ENCODE measurements around the gene CNTLN. TPM values are rescaled to one million over a fixed set of nuclear protein-coding genes. Genes with fewer than 3 reads are reported as not detected.
A peak's percentile ranks its signal among the peaks of the same experiment; 100 is the strongest.
"Not testable (repeated sequence)": the region's sequence is repeated elsewhere in the genome, so short reads cannot be mapped to it uniquely, and the experiment has no call there.

CNTLN gene
- total and polyA plus RNA-seq, 2 donors (not counting 1 experiment from before 2014, with no cell fraction given), result 9.1 to 13.0 TPM

GRCh38 chr9:17349831-17350230 is 215.0 kb downstream of the CNTLN start:
- H3K79me2 ChIP-seq (ENCODE audit: control insufficient read depth, insufficient read depth, low read length), result no peaks in the 10 kb centered on the region
- no peaks in the 10 kb centered on the region for H3K36me3 ChIP-seq (ENCODE audit: control insufficient read depth, insufficient read depth, low read length)
- no peak overlapping the region for H2AFZ ChIP-seq (ENCODE audit: low read length)
- H3K27ac ChIP-seq (ENCODE audit: insufficient read depth, low read length), result no peak overlapping the region
- no peaks in the 10 kb centered on the region for H3K4me1 ChIP-seq (ENCODE audit: control insufficient read depth, extremely low read depth, insufficient read depth, low read length)
- no peaks in the 10 kb centered on the region for H4K20me1 ChIP-seq (ENCODE audit: control insufficient read depth, extremely low read depth, insufficient read depth, low read length)
- H3K9me3 ChIP-seq (ENCODE audit: control insufficient read depth, insufficient read depth, low read depth, low read length), result no peaks in the 10 kb centered on the region
- H3K27me3 ChIP-seq (ENCODE audit: control insufficient read depth, insufficient read depth, low read length), result no peaks in the 10 kb centered on the region
- TF ChIP-seq CTCF (conservative IDR thresholded peaks at IDR 0.05 in 1 of 2, IDR thresholded peaks at IDR 0.05 in 1 of 2; ENCODE audit: low read depth in 1 of 2, low read length in 2 of 2), result no peak
- no peak for TF ChIP-seq EZH2 (IDR thresholded peaks at IDR 0.05; ENCODE audit: low read length, missing control alignments)
- H3K9ac ChIP-seq (ENCODE audit: insufficient read depth, low read length), result no peak overlapping the region
- H3K4me3 ChIP-seq (replicated peaks in 1 of 4; ENCODE audit: control extremely low read depth in 1 of 4, insufficient read depth in 1 of 4, low read depth in 3 of 4, low read length in 4 of 4), result no peak overlapping the region
- DNase-seq (ENCODE audit: low read depth in 2 of 2), result peak; percentile 37 to 74
- H3K4me2 ChIP-seq (ENCODE audit: extremely low read depth, insufficient read depth, low read length), result no peak overlapping the region

GRCh38 chr9:17354006-17354405 is 219.2 kb downstream of the CNTLN start:
- not testable (repeated sequence) for H3K4me2 ChIP-seq (ENCODE audit: extremely low read depth, insufficient read depth, low read length)

GRCh38 chr9:17361378-17361777 is 226.5 kb downstream of the CNTLN start:
- Histone ChIP-seq H3K27ac (ENCODE audit: insufficient read depth, low read length) (no peak overlapping the region), H4K20me1 (ENCODE audit: control insufficient read depth, extremely low read depth, insufficient read depth, low read length) (no peaks in the 10 kb centered on the region), H2AFZ (ENCODE audit: low read length) (no peak overlapping the region), H3K27me3 (ENCODE audit: control insufficient read depth, insufficient read depth, low read length) (no peaks in the 10 kb centered on the region), H3K9me3 (ENCODE audit: control insufficient read depth, insufficient read depth, low read depth, low read length) (no peaks in the 10 kb centered on the region), H3K79me2 (ENCODE audit: control insufficient read depth, insufficient read depth, low read length) (no peaks in the 10 kb centered on the region), H3K4me1 (ENCODE audit: control insufficient read depth, extremely low read depth, insufficient read depth, low read length) (no peaks in the 10 kb centered on the region), H3K9ac (ENCODE audit: insufficient read depth, low read length) (no peak overlapping the region), H3K36me3 (ENCODE audit: control insufficient read depth, insufficient read depth, low read length) (no peaks in the 10 kb centered on the region), H3K4me2 (ENCODE audit: extremely low read depth, insufficient read depth, low read length) (no peak overlapping the region), H3K4me3 (replicated peaks in 1 of 4; ENCODE audit: control extremely low read depth in 1 of 4, insufficient read depth in 1 of 4, low read depth in 3 of 4, low read length in 4 of 4) (no peak overlapping the region)
- DNase-seq (ENCODE audit: low read depth in 2 of 2), result no peak
- TF ChIP-seq CTCF (conservative IDR thresholded peaks at IDR 0.05 in 1 of 2, IDR thresholded peaks at IDR 0.05 in 1 of 2; ENCODE audit: low read depth in 1 of 2, low read length in 2 of 2) (no peak), EZH2 (IDR thresholded peaks at IDR 0.05; ENCODE audit: low read length, missing control alignments) (no peak)

More at GRCh38 chr9:17354006-17354405, 219.2 kb downstream of the CNTLN start:
- H3K79me2 ChIP-seq (ENCODE audit: control insufficient read depth, insufficient read depth, low read length); H3K27ac ChIP-seq (ENCODE audit: insufficient read depth, low read length); H3K9me3 ChIP-seq (ENCODE audit: control insufficient read depth, insufficient read depth, low read depth, low read length); H3K4me1 ChIP-seq (ENCODE audit: control insufficient read depth, extremely low read depth, insufficient read depth, low read length); H3K27me3 ChIP-seq (ENCODE audit: control insufficient read depth, insufficient read depth, low read length); H3K9ac ChIP-seq (ENCODE audit: insufficient read depth, low read length); H4K20me1 ChIP-seq (ENCODE audit: control insufficient read depth, extremely low read depth, insufficient read depth, low read length); H2AFZ ChIP-seq (ENCODE audit: low read length); H3K36me3 ChIP-seq (ENCODE audit: control insufficient read depth, insufficient read depth, low read length); H3K4me3 ChIP-seq (replicated peaks in 1 of 4; ENCODE audit: control extremely low read depth in 1 of 4, insufficient read depth in 1 of 4, low read depth in 3 of 4, low read length in 4 of 4); DNase-seq (ENCODE audit: low read depth in 2 of 2): not testable (repeated sequence)
